SKM-1 (cell line): ENCODE results near the gene XCL2.
"Not testable (repeated sequence)": the region's sequence is repeated elsewhere in the genome, so short reads cannot be mapped to it uniquely, and the experiment has no call there.

Experiments used
- DNase-seq: peaks from one replicate; lab custom pipeline; 2025; ENCODE audit not compliant: unreplicated experiment; lab: John Stamatoyannopoulos, UW

The XCL2 gene

DNA sequence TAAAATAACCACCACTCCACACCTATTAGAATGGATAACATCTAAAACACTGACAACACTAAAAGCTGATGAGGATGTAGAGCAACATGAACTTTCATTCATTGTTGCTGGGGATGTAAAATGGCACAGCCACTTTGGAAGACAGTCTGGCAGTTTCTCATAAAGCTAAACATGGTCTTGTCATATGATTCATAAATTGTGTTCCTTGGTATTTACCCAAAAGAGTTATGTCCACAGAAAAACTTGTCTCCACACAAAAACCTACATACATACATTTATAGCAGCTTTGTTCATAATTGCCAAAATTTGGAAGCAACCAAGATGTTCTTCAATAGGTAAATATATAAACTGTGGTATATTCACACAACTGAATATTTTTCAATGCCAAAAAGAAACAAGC is 16.6 kb upstream of the XCL2 start:
- DNase-seq: no peak

DNA sequence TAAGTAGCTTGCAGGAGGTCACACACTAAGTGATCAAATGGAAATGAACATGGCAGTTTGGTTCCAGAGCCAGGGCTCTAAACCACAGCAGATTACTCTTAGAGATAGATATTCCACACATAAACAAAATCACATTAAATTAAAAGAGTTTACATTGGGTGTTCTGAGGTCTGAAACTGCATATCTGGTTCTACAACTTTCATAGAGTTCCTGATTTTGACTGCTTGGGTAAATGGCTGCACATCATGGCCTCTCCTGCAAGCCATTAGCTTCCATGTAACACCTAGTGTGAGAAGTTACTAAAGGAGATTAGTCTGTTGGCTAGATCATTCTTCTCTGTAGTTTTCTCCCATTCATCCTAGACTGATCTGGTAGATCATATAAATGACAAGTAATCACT is 12.8 kb upstream of the XCL2 start:
- no peak for DNase-seq

DNA sequence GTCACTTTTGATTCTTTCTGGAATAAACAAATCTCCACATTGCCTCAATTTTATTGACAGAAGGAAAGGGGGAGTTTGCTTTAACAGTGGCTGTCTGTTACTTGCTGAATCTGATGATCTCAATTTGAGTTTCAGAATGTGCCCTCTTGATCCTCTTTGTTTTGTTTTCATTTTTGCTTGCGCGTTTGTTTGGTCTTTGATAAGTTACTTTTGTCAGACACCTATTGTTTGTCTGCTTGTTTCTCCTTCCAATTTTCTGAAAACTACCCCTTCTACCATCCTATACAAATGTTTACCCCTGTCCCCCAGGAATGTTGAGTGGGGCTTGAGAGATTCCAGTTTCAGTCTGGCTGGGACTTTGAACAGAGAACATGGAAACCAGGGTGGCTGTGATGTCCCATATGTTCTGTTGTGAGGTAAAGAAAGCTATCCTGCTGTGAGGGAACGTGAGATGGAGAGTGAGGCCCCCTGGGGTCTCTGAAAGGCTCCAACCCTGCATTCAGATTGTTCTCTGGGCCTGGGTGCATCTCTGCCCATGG is 11.8 kb upstream of the XCL2 start:
- DNase-seq: no peak

DNA sequence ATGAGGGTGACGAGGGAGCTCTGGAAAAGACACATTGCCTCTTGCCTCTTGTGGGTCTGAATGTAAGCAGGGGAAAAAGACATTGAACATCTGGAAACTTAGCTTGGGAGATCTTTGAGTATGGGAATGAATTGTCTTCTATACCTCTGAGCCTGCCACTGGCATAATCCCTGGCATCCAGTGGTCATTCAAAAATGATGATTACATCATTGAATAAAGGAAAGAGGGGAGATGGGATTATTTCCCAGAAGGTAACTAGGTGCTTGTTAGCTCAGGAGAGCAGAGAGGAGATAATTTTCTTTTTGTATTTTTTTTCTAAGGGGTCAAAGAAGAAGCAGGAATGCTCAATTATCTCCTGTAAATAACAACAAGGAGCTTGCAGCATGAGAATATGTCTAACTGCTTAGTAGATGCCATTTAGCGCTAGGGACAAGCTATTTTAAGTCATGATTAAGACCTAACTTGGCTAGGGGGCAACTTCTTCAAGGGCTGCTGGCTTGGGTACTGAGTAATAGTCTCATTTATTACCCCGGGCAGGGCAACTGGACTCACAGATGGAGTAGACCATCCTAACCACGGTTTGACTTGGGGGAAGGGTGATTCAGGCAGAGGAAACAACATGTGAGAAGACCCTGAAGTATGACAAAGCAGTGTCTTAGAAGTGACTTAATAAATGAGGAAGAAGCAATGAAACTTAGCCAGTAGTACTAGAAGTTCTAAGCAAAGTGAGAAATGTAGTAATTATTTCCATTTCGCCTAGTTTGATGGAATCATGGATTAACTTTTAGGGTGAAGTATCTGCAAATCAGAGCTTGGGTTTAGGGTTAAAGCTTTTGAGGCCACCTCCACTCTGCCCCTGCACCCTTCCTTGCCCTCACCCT is 11.0 kb upstream of the XCL2 start:
- DNase-seq: no peak

DNA sequence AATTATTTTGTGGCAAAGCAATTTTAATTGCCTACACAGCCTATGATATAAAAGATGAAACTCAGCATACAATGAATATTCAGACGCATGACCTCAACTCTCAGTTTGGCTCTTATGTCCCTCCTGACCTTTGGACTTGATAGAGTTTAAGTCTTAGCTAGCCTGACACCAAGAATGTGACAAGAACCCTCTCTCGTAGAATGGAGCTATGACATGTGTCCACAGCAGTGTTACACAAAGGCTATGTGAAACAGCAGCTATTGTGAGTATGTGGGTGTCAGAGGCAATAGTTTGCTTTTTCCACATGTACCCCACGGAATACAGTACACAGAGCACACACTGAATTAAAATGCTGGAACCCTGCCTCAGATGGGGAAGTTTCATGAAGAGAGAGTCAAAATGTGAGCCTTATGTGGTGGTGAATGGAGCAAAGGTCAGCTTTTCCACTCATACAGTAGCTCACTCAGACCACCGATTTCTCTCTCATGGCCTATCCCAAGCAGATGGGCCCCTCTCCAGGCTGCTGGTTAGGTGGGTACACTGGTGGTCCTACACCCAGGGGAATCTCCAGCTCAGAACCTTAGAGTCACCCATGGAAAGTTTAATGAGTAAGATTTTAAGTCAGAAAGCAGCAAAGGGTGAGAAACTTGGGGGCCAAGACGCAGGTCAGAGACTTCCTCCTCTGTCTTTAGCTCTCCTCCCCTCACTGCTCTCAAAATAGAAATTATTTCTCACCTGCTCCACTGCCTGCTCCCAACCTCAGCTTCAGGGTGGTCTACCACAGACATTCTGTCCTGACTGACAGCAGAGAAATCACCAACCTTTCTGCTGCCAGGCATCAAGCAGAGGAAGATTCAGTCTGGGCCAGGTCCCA is 10.1 kb upstream of the XCL2 start:
- DNase-seq: no peak

DNA sequence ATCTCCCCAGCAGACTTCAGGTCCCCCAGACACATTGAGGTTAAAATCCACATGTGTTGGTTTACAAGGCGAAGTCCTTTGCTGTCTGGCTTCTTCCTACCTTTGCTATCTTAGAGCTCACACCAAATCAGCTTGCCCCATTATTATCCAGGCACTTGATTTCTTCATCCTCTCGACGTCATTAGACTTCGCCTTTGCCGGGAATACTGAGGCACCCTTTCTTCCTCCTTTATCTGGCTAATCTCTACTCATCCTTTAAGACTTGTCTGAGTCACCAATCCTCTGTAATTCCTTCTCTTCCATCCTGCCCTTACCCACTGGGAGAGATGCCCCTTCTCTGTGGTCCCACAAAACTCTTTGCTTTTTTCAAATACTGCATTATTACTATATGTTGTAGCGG is 9.2 kb upstream of the XCL2 start:
- DNase-seq: no peak

DNA sequence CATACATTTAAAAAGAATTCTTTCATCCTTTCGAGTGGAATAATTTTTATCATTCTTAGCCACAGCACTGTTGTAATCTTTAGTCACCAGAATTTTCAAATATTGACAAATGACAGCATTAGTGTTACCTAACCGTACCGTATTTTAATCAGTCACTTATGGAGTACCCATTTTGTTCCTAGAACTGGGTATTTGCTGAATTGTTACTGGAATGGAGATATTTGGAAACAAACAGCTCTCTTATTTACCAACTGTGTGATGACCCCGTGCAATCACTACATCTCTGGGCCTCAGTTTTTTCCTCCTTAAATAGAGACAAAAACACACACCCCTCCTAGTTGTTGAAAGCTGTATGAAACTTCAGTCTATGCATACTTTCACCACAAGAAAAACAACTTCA is 7.9 kb upstream of the XCL2 start:
- DNase-seq: no peak

DNA sequence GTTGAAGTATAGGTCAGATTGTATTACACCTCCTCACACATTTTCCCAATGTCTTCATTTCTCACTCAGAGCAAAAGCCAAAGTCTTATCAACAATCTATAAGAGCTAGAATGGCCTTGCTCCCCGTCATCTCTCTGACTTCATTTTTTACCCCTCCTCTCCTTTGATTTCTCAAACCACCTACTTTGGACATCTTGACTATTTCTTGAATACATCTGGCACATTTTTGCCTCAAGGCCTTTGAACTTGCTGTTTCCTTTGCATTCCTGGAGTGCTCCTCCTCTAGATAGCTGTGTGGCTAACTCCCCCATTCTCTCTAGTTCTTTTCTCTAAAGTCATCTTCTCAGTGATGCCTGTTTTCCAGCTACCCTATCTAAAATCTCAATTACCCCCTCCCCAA is 7.2 kb upstream of the XCL2 start:
- no peak for DNase-seq

DNA sequence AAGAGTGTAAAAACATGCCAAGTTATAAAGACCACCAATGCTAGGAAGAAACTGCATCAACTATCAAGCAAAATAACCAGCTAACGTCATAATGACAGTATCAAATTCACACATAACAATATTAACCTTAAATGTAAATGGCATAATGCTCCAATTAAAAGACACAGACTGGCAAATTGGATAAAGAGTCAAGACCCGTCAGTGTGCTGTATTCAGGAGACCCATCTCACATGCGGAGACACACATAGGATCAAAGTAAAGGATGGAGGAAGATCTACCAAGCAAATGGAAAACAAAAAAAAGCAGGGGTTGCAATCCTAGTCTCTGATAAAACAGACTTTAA is 2.7 kb upstream of the XCL2 start:
- DNase-seq: not testable (repeated sequence)

DNA sequence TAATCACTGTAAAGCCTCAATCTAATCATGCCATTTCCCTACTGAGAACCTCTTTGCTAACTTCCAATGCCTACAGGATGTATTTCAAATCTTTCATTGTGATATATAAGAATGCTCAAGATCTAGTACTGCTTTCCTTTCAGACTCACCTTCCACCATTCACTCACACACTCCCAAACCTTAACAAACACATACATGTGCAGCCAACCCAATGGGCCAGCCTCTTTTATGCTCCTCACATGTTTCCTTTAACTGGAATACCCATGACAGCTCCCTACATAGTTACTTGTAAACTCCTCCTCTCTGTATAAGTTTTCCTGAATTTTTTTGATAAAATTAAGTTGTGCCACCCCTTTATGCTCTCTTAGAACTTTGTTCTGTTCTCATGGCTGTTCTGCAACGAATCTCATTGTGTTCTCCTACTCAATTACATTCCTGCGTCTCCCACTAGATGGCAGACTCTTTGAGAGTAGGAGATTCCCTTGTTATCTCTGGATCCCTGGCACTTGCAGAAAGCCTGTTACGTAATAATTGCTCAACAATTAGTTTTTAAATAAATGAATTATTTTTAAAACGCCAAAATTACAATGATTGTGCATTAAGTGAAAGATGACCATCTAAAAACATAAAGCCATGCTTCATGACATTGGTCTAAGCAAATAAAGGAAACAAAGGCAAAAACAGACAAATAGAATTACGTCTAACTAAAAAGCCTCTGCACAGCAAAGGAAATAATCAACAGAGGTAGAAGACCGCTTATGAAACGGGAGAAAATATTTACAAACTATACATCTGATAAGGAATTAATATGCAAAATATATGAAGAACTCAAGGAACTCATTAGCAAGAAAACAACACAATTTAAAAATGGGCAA is 2.1 kb upstream of the XCL2 start:
- not testable (repeated sequence) for DNase-seq

DNA sequence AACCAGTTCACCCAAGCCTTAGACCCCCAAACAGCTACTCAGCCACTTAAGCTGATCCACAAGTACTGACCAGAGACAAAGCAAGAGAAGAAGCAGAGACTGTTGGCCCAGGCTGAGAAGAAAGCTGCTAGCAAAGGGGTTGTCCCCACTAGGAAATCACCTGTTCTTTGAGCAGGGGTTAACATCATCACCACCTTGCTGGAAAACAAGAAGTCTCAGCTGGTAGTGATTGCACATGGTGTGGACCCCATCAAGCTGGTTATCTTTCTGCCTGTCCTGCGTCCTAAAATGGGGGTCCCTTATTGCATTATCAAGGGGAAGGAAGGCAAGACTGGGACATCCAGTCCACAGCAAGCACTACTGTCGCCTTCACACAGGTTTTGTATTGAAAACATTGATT is 819 bp downstream of the XCL2 start:
- not testable (repeated sequence) for DNase-seq

DNA sequence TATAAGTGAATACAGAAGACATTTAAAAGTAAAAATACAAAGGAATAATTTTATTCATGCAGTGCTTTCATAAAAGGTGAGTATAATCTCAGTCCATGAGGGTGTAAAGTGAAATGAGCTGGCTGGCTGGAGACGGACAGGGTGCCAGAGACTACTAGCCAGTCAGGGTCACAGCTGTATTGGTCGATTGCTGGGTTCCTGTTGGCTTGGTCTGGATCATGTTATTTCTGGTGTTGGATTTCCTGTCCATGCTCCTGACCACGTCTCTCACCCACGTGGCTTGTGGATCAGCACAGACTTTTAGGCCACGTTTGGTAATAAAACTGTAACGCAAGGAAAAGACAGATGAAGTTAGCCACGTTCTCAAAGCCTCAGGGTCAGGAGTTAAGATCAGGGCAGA is 3.0 kb downstream of the XCL2 start:
- not testable (repeated sequence) for DNase-seq

DNA sequence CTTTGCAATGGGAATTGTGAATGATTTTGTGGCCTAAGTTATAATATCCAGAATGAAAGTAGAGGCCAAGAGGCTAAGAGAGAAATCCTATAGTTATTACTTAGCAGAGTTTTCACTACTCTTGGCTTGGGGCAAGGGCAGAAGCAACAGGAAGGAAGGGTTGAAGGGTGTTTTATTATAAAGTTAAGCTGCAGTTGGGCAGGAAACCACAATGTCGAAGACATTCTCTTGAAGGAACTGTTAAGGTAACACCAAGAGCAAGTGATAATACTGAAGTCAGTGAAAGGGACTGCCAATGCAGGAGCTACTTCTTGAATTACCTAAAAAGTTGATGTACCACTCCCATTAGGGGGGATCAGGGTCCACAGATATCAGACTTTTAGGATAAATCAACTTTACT is 8.3 kb downstream of the XCL2 start:
- peak; percentile 96 for DNase-seq

DNA sequence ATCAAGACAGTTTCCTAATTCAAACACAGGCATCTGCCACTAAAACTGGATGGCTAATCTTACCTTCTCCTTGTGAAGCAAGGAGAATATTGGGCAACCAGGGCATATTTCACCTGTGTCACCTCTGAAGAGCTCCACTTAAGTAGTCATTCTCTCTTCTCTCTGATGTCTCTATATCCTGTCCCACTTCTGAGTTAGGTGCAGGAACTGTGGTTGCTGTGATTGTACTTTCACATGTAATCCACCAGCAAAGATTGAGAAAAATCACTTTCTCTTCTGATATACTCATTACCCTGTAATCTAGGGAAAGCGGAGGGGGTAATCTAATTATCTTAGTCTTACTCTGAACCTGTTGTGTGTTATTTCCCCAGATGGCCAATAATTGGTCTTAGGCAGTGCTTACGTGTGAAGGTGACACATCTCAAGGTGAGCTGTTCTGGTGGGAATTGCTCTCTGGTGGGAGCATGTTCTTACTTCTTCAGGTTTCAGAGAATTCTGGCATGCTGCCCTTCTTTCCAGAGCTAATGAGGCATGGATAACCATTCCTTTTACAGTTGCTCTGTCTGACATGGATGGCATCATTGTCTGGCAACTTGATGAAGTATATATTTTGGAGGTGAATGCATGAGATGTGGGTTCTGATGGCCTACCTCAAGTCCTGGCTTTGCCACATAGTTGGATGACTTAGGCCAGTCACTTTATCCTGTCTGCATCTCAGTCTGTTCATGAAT is 12.0 kb downstream of the XCL2 start:
- no peak for DNase-seq

DNA sequence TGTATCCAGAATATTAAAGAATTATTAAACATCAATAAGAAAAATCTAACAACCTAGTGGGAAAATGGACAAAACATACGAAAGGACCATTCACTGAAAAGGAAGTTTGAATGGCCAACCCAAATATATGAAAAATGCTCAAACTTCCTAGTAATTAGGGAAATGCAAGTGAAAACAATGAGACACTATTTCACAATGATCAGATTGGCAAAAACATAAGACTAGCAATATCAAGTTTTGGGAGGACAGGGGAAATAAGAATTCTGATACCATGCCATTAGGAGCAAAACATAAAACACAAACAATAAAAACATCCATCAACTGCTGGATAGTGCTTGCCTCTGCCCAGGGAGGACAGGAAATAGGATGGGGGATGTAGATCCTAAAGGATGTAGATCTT is 14.3 kb downstream of the XCL2 start:
- no peak for DNase-seq

DNA sequence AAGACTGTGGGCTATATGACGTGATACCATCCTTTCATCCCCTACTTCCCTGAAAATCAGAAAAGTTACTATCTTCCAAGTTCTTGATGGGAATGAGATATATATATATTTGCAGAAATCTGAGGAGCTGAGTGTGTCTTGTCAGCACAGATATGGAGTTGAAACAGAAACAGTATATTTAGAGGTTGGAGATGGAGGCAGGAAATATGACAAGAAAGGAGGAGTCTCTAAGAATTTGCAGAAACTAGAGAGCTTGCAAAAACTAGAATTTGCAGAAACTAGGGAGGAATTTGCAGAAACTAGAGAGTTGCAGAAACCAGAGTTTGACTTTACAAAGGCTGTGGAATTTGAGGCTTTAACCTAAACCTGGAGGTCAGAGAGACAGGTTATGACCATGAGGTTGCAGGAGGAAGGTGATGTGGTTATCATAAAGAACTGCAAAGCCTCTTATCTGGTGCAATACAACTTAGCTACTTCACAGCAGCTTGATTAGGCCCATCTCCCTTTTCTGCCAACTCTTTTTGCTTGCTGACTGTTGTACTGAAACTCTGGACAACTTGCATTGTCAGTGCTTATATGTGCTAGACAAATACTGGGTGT is 22.3 kb downstream of the XCL2 start:
- DNase-seq: no peak

DNA sequence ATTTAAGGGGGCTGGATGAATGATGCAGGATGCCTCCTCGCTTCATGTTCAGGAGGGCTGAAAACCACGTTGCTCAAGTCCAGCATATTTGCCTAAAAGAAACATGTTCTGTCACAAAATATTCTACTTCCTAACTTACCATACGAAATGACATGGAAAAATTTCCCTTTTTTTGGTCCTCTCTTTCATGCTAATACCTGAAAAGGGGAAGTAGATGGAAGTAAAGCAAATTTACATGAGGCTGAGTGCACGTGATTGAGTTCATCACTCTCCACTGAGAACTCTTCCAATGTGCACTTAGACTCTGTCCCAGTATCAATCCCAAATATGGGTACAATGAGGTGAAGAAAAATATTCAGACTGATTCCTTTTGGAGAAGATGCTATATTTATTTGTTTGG is 23.0 kb downstream of the XCL2 start:
- no peak for DNase-seq

DNA sequence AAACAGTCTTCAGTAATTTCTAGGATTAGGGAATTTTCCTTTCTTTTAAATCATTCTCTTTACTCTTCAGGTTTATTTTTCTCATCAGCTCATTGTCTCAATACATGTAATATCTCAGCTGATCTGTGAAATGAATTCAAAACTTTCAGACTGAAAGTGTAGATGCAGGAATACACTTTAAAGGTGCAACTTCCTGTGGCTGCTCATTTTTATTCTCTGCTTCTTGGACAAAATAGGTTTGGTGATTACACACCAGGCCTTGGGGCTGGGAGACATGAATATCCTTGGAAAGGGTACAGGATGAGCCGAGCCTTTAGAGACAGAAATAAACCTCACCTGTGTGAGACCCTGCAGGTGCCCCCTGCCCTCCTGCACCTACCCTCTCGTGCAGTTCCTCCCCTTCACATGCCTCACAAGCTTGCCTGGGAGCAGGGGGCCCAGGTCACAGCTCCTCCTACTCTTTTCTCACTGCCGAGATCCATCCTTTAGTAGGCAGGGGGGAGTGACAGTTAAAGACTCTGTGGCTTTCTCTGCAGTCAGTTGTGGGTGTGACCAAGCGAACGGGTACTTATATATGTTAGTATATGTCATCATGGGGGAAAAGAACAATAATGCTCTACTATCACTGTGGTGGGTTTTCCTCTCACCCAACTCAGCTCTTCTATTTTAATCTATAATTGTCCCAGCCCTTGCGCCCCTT is 23.6 kb downstream of the XCL2 start:
- DNase-seq: no peak

DNA sequence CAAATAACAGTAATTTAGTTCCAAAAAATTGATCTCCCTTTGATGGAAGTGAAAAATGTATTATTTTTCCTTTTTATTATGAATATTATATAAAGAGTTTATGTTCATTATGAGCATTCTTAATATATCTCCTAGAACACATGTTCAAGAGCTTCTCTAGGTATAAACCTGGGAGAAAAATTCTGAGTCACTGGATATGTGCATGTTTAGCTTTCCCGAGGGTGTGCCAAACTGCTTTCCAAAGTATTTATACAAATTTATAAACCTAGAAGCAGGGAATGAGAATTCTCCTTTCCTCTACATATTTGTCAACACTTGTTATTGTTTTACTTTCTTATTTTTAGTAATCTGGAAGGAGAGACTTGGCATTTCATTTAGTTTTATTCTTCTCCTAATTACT is 25.0 kb downstream of the XCL2 start:
- no peak for DNase-seq
